ENCODE data around the gene RUNX1.

DNA sequence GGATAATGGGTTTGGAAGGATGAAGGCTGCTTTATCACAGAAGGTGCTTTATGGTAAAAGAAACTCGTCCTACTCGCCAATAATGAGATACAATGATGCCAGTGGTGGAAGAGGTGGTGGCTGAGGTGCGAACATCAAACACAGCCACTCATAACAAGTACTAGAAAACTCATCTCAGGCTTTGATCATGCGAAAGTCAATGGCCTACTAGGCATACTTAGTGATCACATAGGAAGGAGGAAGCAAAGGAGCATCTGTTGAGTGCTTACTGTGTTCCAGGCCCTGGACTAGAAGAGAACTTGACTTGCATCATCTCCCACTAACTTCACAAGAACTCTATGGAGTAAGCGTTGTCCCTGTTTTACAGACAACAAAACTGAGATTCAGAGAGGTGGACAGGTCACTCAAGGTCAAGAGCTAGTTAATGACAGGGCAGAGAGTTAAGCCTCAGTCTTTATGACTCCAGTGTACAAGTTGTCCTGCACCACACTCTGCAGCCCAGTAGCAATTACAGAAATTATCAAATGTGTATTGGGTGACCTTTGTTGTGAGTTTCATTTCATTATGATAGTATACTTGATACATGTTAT lies 33.6 kb downstream of the RUNX1 start:
- TF ChIP-seq, protein P1, sequence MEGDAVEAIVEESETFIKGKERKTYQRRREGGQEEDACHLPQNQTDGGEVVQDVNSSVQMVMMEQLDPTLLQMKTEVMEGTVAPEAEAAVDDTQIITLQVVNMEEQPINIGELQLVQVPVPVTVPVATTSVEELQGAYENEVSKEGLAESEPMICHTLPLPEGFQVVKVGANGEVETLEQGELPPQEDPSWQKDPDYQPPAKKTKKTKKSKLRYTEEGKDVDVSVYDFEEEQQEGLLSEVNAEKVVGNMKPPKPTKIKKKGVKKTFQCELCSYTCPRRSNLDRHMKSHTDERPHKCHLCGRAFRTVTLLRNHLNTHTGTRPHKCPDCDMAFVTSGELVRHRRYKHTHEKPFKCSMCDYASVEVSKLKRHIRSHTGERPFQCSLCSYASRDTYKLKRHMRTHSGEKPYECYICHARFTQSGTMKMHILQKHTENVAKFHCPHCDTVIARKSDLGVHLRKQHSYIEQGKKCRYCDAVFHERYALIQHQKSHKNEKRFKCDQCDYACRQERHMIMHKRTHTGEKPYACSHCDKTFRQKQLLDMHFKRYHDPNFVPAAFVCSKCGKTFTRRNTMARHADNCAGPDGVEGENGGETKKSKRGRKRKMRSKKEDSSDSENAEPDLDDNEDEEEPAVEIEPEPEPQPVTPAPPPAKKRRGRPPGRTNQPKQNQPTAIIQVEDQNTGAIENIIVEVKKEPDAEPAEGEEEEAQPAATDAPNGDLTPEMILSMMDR (IDR thresholded peaks at IDR 0.05): no peak
- no peak for TF ChIP-seq POLR2AphosphoS5 (IDR thresholded peaks at IDR 0.05)
